HCT116 (cell line): Measurements from ENCODE around the gene THBS4. TPM values are rescaled to one million over a fixed set of nuclear protein-coding genes. Genes with fewer than 3 reads are reported as not detected.

ENCODE experiments used
- ATAC-seq: fragments of 200-7000 bp; cut with Tn5 transposase; 2 replicates; pipeline ENCODE4 v1.9.1; 2020; ENCODE audit warnings: mild to moderate bottlenecking, moderate library complexity
- BruUV-seq: library from RNA; stranded (reverse); fragments of 400-500 nt; replicated peaks from 2 replicates; lab custom pipeline; 2021; lab: Mats Ljungman, UMichigan
- CTCF ChIA-PET: fragments of 300-600 bp; sonication (Branson Sonifier 250); formaldehyde crosslinking; loops from one replicate; lab custom pipeline; 2021; ENCODE audit warnings: antibody characterized with exemption; lab: Charles Lee
- POLR2A ChIA-PET: fragments of 300-600, 350-600 bp; sonication (Branson Sonifier 250); formaldehyde crosslinking; loops from one replicate; lab custom pipeline; 2021; ENCODE audit warnings: antibody characterized with exemption; lab: Charles Lee
- RAD21 ChIA-PET, 2 experiments: fragments of 300-600 bp; sonication (Branson Sonifier 250); formaldehyde crosslinking; loops; one replicate each; lab custom pipeline; 2023; ENCODE audit warnings: low total read pairs in 2 of 2; ENCODE audit not compliant: uncharacterized antibody in 2 of 2, unreplicated experiment in 2 of 2, low non-redundant PET in 1 of 2; lab: Charles Lee
- DNase-seq: peaks from one replicate; pipeline ENCODE4 v3.0.0-alpha.2; 2010; ENCODE audit warnings: low read depth, low spot score
- H2AFZ ChIP-seq: fragments of 200-600 bp; shearing (Covaris generic), sonication (generic); 2 replicates; pipeline ENCODE4 v1.6.1; 2017; ENCODE audit warnings: low read depth, mixed run types, mixed read lengths, antibody characterized with exemption, low read length; ENCODE audit not compliant: poor library complexity, severe bottlenecking
- H3K27ac ChIP-seq: 2 replicates; pipeline ENCODE4 v1.5.1; 2012; ENCODE audit warnings: low read depth, low read length
- H3K27me3 ChIP-seq: fragments of 200-600 bp; sonication (generic); 2 replicates; pipeline ENCODE4 v1.6.1; 2016; ENCODE audit warnings: mixed run types, low read length, mixed read lengths; ENCODE audit not compliant: insufficient read depth
- H3K36me3 ChIP-seq, 2 experiments: fragments of 200-500 bp in 1 of 2; fragments of 200-600 bp in 1 of 2; sonication (Bioruptor generic) in 1 of 2; sonication (generic) in 1 of 2; 2 replicates each; pipeline versions ENCODE4 v1.5.1 to v1.6.1; 2014 to 2016; ENCODE audit warnings: low read length in 2 of 2, inconsistent platforms in 1 of 2, mixed read lengths in 1 of 2, mixed run types in 1 of 2; ENCODE audit not compliant: insufficient read depth in 2 of 2, control insufficient read depth in 1 of 2
- H3K4me1 ChIP-seq, 2 experiments: fragments of 200-600 bp in 1 of 2; sonication (generic) in 1 of 2; 2 replicates each; pipeline versions ENCODE4 v1.5.1 to v1.6.1; 2012 to 2017; ENCODE audit warnings: low read length in 2 of 2, inconsistent platforms in 1 of 2, mild to moderate bottlenecking in 1 of 2, mixed read lengths in 1 of 2, mixed run types in 1 of 2, moderate library complexity in 1 of 2; ENCODE audit not compliant: insufficient read depth in 2 of 2, control insufficient read depth in 1 of 2
- H3K4me2 ChIP-seq: fragments of 200-600 bp; sonication (generic); 2 replicates; pipeline ENCODE4 v1.6.1; 2017; ENCODE audit warnings: mixed run types, low read length, mixed read lengths
- H3K4me3 ChIP-seq, 2 experiments: fragments of 200-600 bp in 1 of 2; sonication (generic) in 1 of 2; replicated peaks in 1 of 2; 2 replicates each; pipeline ENCODE4 v1.5.1; 2011 to 2016; ENCODE audit warnings: low read length in 2 of 2, control low read depth in 1 of 2, low read depth in 1 of 2, mild to moderate bottlenecking in 1 of 2, mixed read lengths in 1 of 2, mixed run types in 1 of 2
- H3K79me2 ChIP-seq: fragments of 200-600 bp; sonication (generic); 2 replicates; pipeline ENCODE4 v1.6.1; 2017; ENCODE audit warnings: mild to moderate bottlenecking, mixed run types, low read length, moderate library complexity, mixed read lengths; ENCODE audit not compliant: insufficient read depth
- H3K9ac ChIP-seq: fragments of 200-600 bp; sonication (generic); 2 replicates; pipeline ENCODE4 v1.6.1; 2016; ENCODE audit warnings: low read length, mixed read lengths
- H3K9me2 ChIP-seq: fragments of 200-600 bp; sonication (generic), shearing (Covaris generic); 2 replicates; pipeline ENCODE4 v1.6.1; 2017; ENCODE audit warnings: mixed run types, mild to moderate bottlenecking, moderate library complexity; ENCODE audit not compliant: insufficient read depth
- H3K9me3 ChIP-seq, 2 experiments: fragments of 200-500 bp in 1 of 2; fragments of 200-600 bp in 1 of 2; sonication (Bioruptor generic) in 1 of 2; sonication (generic) in 1 of 2; 2 replicates each; pipeline ENCODE4 v1.6.1; 2014 to 2017; ENCODE audit warnings: low read length in 2 of 2, mixed read lengths in 2 of 2, inconsistent platforms in 1 of 2, low read depth in 1 of 2, mild to moderate bottlenecking in 1 of 2, mixed run types in 1 of 2, moderate library complexity in 1 of 2; ENCODE audit not compliant: control insufficient read depth in 1 of 2, insufficient read depth in 1 of 2
- H4K20me1 ChIP-seq: fragments of 200-600 bp; sonication (generic), shearing (Covaris generic); 2 replicates; pipeline ENCODE4 v1.6.1; 2017; ENCODE audit warnings: mixed run types, mild to moderate bottlenecking, moderate library complexity; ENCODE audit not compliant: insufficient read depth
- CBX3 ChIP-seq: IDR thresholded peaks from 2 replicates; pipeline ENCODE4 v1.6.1; 2012; ENCODE audit warnings: low read depth
- CEBPB ChIP-seq: IDR thresholded peaks from 2 replicates; pipeline ENCODE4 v1.6.1; 2012; ENCODE audit warnings: low read depth
- EGR1 ChIP-seq: IDR thresholded peaks from 2 replicates; pipeline ENCODE4 v1.6.1; 2012; ENCODE audit warnings: low read depth
- EZH2 ChIP-seq: fragments of 200-600 bp; sonication (generic); IDR thresholded peaks from 2 replicates; pipeline ENCODE4 v1.6.1; 2017; ENCODE audit warnings: antibody characterized with exemption, mixed run types
- EZH2phosphoT487 ChIP-seq: fragments of 200-600 bp; IDR thresholded peaks from 2 replicates; pipeline ENCODE4 v1.6.1; 2018; ENCODE audit warnings: antibody characterized with exemption, borderline replicate concordance
- JUND ChIP-seq: IDR thresholded peaks from 2 replicates; pipeline ENCODE4 v1.6.1; 2012
- POLR2A ChIP-seq: IDR thresholded peaks from 2 replicates; pipeline ENCODE4 v1.7.0; 2011; ENCODE audit warnings: borderline replicate concordance; ENCODE audit not compliant: insufficient read depth, insufficient read length; ENCODE audit errors: extremely low read depth
- POLR2AphosphoS5 ChIP-seq: IDR thresholded peaks from 2 replicates; pipeline ENCODE4 v1.6.1; 2011; ENCODE audit warnings: mild to moderate bottlenecking, low read depth, low read length, moderate library complexity
- RAD21 ChIP-seq: IDR thresholded peaks from 2 replicates; pipeline ENCODE4 v1.6.1; 2012; ENCODE audit warnings: low read depth, mild to moderate bottlenecking
- SP1 ChIP-seq: IDR thresholded peaks from 2 replicates; pipeline ENCODE4 v1.6.1; 2012; ENCODE audit warnings: low read depth
- ZFX ChIP-seq: fragments of 450-650 bp; IDR thresholded peaks from 2 replicates; pipeline ENCODE4 v1.6.1; 2017
- ZNF274 ChIP-seq: fragments of 200-500 bp; sonication (Bioruptor generic); IDR thresholded peaks from 2 replicates; pipeline ENCODE4 v1.6.1; 2014; ENCODE audit warnings: mild to moderate bottlenecking, low read depth, low read length, inconsistent platforms
- intact Hi-C: fragments of 100-400 bp; cut with micrococcal nuclease; formaldehyde crosslinking; loops from 2 replicates; pipeline ENCODE4 v1.10.0; 2022
- total RNA-seq: library from RNA; stranded (reverse); gene quantifications from one replicate; pipeline ENCODE4 v1.2.1, GENCODE V29; 2021; ENCODE audit not compliant: unreplicated experiment
- TF ChIP-seq, protein P1 (sequence below): IDR thresholded peaks from 2 replicates; pipeline ENCODE4 v1.6.1; 2011; ENCODE audit warnings: mild to moderate bottlenecking, low read length, moderate library complexity; ENCODE audit not compliant: insufficient replicate concordance; ENCODE audit errors: extremely low read depth
- TF ChIP-seq, protein P2 (sequence below), 3 experiments: fragments of 200-600 bp in 1 of 3; sonication (generic) in 1 of 3; IDR thresholded peaks in 2 of 3; conservative IDR thresholded peaks in 1 of 3; 2 replicates each; pipeline ENCODE4 v1.5.1; 2012 to 2017; ENCODE audit warnings: low read depth in 2 of 3, low read length in 2 of 3, antibody characterized with exemption in 1 of 3, borderline replicate concordance in 1 of 3, control low read depth in 1 of 3, mild to moderate bottlenecking in 1 of 3, mixed read lengths in 1 of 3, mixed run types in 1 of 3, moderate library complexity in 1 of 3; ENCODE audit not compliant: insufficient read depth in 1 of 3
- TF ChIP-seq, protein P3 (sequence below): IDR thresholded peaks from 2 replicates; pipeline ENCODE4 v1.6.1; 2012; ENCODE audit warnings: low read depth

THBS4 gene
- total RNA-seq, 1 experiment from 2014 or later, result 1.5 TPM

DNA sequence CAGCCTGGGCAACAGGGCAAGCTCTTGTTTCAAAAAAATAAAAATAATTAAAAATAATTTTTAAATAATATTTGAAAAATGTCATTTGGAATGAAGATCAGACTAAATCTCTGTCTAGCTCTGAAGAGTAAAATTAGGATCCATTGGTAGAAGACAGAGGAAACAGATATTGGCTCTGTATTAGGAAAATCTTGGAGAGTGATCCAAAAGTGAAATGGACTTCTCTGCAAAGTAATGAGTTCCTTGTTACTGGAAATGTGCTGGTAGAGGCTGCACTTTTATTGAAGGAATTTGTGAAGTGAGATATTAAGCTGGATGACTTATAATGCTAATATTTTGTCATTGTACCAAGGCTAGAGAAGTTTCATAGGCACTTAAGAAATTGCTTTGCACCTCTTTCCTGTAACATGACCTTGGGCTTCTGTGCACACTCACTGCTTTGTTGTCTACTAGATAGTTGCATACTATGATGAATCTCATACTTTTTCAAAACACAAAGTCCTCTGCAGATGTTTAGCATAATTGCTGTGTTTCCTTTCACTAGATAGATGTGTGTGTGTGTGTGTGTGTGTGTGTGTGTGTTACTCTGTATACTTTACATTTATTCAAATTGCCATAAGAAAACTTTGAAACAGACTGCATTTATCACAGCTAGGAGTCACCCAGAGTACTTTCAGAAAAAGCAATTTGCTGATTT is 13.1 kb downstream of the THBS4 start (continued):
- TF ChIP-seq, protein P1, sequence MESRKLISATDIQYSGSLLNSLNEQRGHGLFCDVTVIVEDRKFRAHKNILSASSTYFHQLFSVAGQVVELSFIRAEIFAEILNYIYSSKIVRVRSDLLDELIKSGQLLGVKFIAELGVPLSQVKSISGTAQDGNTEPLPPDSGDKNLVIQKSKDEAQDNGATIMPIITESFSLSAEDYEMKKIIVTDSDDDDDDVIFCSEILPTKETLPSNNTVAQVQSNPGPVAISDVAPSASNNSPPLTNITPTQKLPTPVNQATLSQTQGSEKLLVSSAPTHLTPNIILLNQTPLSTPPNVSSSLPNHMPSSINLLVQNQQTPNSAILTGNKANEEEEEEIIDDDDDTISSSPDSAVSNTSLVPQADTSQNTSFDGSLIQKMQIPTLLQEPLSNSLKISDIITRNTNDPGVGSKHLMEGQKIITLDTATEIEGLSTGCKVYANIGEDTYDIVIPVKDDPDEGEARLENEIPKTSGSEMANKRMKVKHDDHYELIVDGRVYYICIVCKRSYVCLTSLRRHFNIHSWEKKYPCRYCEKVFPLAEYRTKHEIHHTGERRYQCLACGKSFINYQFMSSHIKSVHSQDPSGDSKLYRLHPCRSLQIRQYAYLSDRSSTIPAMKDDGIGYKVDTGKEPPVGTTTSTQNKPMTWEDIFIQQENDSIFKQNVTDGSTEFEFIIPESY, result no peak
- TF ChIP-seq, all 23 proteins: peak for 0

DNA sequence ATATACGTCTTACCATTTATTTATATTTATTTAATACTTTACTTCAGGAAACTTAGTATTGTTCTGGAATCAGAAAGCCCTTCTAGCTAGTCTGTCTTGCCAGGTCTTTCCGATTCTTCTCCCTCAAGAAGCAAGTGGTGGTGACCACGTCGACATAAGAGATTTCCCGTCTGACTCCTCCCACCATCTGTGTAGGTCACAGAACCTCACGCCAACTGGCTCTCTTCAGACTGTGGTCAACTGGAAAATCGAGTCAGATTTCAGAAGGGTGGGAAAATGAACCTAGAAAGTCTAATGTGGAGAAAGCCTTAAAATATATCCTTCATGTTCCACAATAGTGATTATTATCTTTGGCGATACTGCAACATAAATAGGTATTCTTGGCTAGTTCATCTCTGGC is 17.3 kb downstream of the THBS4 start:
- Histone ChIP-seq H3K9ac (no peak overlapping the region), H2AFZ (no peak overlapping the region), H3K27ac (no peak overlapping the region), H4K20me1 (no peaks in the 10 kb centered on the region), H3K27me3 (no peaks in the 10 kb centered on the region), H3K4me3 (no peak overlapping the region), H3K4me1 (peaks cover 0 to 4% of the 10 kb centered on the region in 2 experiments; a peak in 1 of 4 replicates), H3K4me2 (no peak overlapping the region), H3K9me3 (no peaks in the 10 kb centered on the region), H3K79me2 (no peaks in the 10 kb centered on the region), H3K9me2 (no peaks in the 10 kb centered on the region), H3K36me3 (no peaks in the 10 kb centered on the region)
- CTCF ChIA-PET, result no interaction called here
- ATAC-seq (no peak), DNase-seq (no peak)
- POLR2A ChIA-PET, result no interaction called here
- intact Hi-C loops, result no loop called here
- RAD21 ChIA-PET, result no interaction called here
- no TSS peak for BruUV-seq
- TF ChIP-seq POLR2AphosphoS5 (no peak), POLR2A (no peak), JUND (no peak), EZH2 (no peak), ZNF274 (no peak), CBX3 (no peak), SP1 (no peak), CEBPB (no peak), RAD21 (no peak), EGR1 (no peak), ZFX (no peak), EZH2phosphoT487 (no peak)
- TF ChIP-seq, protein P2, sequence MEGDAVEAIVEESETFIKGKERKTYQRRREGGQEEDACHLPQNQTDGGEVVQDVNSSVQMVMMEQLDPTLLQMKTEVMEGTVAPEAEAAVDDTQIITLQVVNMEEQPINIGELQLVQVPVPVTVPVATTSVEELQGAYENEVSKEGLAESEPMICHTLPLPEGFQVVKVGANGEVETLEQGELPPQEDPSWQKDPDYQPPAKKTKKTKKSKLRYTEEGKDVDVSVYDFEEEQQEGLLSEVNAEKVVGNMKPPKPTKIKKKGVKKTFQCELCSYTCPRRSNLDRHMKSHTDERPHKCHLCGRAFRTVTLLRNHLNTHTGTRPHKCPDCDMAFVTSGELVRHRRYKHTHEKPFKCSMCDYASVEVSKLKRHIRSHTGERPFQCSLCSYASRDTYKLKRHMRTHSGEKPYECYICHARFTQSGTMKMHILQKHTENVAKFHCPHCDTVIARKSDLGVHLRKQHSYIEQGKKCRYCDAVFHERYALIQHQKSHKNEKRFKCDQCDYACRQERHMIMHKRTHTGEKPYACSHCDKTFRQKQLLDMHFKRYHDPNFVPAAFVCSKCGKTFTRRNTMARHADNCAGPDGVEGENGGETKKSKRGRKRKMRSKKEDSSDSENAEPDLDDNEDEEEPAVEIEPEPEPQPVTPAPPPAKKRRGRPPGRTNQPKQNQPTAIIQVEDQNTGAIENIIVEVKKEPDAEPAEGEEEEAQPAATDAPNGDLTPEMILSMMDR (IDR thresholded peaks at IDR 0.05 in 2 of 3, conservative IDR thresholded peaks at IDR 0.05 in 1 of 3; ENCODE audit: borderline replicate concordance in 1 of 3, insufficient read depth in 1 of 3, low read depth in 2 of 3, low read length in 2 of 3), result no peak
- TF ChIP-seq, protein P1, result no peak
- TF ChIP-seq, protein P3, sequence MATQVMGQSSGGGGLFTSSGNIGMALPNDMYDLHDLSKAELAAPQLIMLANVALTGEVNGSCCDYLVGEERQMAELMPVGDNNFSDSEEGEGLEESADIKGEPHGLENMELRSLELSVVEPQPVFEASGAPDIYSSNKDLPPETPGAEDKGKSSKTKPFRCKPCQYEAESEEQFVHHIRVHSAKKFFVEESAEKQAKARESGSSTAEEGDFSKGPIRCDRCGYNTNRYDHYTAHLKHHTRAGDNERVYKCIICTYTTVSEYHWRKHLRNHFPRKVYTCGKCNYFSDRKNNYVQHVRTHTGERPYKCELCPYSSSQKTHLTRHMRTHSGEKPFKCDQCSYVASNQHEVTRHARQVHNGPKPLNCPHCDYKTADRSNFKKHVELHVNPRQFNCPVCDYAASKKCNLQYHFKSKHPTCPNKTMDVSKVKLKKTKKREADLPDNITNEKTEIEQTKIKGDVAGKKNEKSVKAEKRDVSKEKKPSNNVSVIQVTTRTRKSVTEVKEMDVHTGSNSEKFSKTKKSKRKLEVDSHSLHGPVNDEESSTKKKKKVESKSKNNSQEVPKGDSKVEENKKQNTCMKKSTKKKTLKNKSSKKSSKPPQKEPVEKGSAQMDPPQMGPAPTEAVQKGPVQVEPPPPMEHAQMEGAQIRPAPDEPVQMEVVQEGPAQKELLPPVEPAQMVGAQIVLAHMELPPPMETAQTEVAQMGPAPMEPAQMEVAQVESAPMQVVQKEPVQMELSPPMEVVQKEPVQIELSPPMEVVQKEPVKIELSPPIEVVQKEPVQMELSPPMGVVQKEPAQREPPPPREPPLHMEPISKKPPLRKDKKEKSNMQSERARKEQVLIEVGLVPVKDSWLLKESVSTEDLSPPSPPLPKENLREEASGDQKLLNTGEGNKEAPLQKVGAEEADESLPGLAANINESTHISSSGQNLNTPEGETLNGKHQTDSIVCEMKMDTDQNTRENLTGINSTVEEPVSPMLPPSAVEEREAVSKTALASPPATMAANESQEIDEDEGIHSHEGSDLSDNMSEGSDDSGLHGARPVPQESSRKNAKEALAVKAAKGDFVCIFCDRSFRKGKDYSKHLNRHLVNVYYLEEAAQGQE, result no peak
